ENCODE measurements around the gene CALU. TPM values are rescaled to one million over a fixed set of nuclear protein-coding genes. Genes with fewer than 3 reads are reported as not detected.

CALU gene
- total RNA-seq, 4 donors from 2014 or later: 188 to 269 (median 199) TPM

- Histone ChIP-seq H3K27ac (replicated peaks in 1 of 4) (no peak overlapping the region), H3K9me3 (peaks cover 0 to 4% (median 0%) of the 10 kb centered on the region in 4 donors), H3K36me3 (no peaks in the 10 kb centered on the region), H3K27me3 (no peaks in the 10 kb centered on the region), H3K4me3 (no peak overlapping the region), H3K4me1 (no peaks in the 10 kb centered on the region)
- no peak for TF ChIP-seq POLR2AphosphoS5 (IDR thresholded peaks at IDR 0.05)
- TF ChIP-seq CTCF (IDR thresholded peaks at IDR 0.05): no peak
- TF ChIP-seq EP300 (IDR thresholded peaks at IDR 0.05): no peak
- no peak for TF ChIP-seq POLR2A (IDR thresholded peaks at IDR 0.05; ENCODE audit: low read depth)
- no peak for DNase-seq (ENCODE audit: extremely low spot score)
- 78% methylated on average over 6 of the region's 6 CpGs for WGBS
- intact Hi-C loops (cut with DNase I): no loop called here
Measured at GRCh38 chr7:128710481-128710880, 28.7 kb upstream of the CALU start.

- no peaks in the 10 kb centered on the region for H3K27me3 ChIP-seq
- TF ChIP-seq POLR2A (IDR thresholded peaks at IDR 0.05; ENCODE audit: low read depth) (no peak), CTCF (IDR thresholded peaks at IDR 0.05) (no peak)
- H3K9me3 ChIP-seq: peaks cover 0 to 4% (median 0%) of the 10 kb centered on the region in 4 donors
- no peaks in the 10 kb centered on the region for H3K4me1 ChIP-seq
- H3K36me3 ChIP-seq: no peaks in the 10 kb centered on the region
- no peak overlapping the region for H3K4me3 ChIP-seq
- no peak overlapping the region for H3K27ac ChIP-seq (replicated peaks in 1 of 4)
- 97% methylated on average over 2 of the region's 2 CpGs for WGBS
- DNase-seq (ENCODE audit: extremely low spot score): no peak
- intact Hi-C loops (cut with DNase I): no loop called here
Measured at GRCh38 chr7:128713794-128714193, 25.4 kb upstream of the CALU start.

- H3K27me3 ChIP-seq: no peaks in the 10 kb centered on the region
- H3K4me1 ChIP-seq: no peaks in the 10 kb centered on the region
- no peaks in the 10 kb centered on the region for H3K36me3 ChIP-seq
- no peak for DNase-seq (ENCODE audit: extremely low spot score)
- peaks cover 0 to 4% (median 0%) of the 10 kb centered on the region in 4 donors for H3K9me3 ChIP-seq
- WGBS: 78% methylated on average over 8 of the region's 8 CpGs
- H3K4me3 ChIP-seq: no peak overlapping the region
- no peak overlapping the region for H3K27ac ChIP-seq (replicated peaks in 1 of 4)
- intact Hi-C loops (cut with DNase I): no loop called here
- TF ChIP-seq POLR2AphosphoS5 (IDR thresholded peaks at IDR 0.05) (no peak), EP300 (IDR thresholded peaks at IDR 0.05) (no peak), POLR2A (IDR thresholded peaks at IDR 0.05; ENCODE audit: low read depth) (no peak), CTCF (IDR thresholded peaks at IDR 0.05) (no peak)
Measured at GRCh38 chr7:128714701-128715495, 24.3 kb upstream of the CALU start.

- no peak for DNase-seq (ENCODE audit: extremely low spot score)
- Histone ChIP-seq H3K27me3 (no peaks in the 10 kb centered on the region), H3K4me3 (no peak overlapping the region), H3K4me1 (no peaks in the 10 kb centered on the region), H3K36me3 (no peaks in the 10 kb centered on the region), H3K27ac (replicated peaks in 1 of 4) (no peak overlapping the region), H3K9me3 (no peaks in the 10 kb centered on the region)
- 80% methylated on average over 6 of the region's 6 CpGs for WGBS
- intact Hi-C loops (cut with DNase I): no loop called here
- no peak for TF ChIP-seq POLR2A (IDR thresholded peaks at IDR 0.05; ENCODE audit: low read depth)
- TF ChIP-seq POLR2AphosphoS5 (IDR thresholded peaks at IDR 0.05): no peak
- TF ChIP-seq EP300 (IDR thresholded peaks at IDR 0.05): no peak
- no peak for TF ChIP-seq CTCF (IDR thresholded peaks at IDR 0.05)
Measured at GRCh38 chr7:128718967-128719642, 20.1 kb upstream of the CALU start.
